GM18517 (cell line): Measurements from ENCODE around the gene SLC43A3.
"Not testable (repeated sequence)": the region's sequence is repeated elsewhere in the genome, so short reads cannot be mapped to it uniquely, and the experiment has no call there.

Source experiments
- ATAC-seq: cut with Tn5 transposase; IDR thresholded peaks from one replicate; pipeline ENCODE4 v1.9.1; 2021; ENCODE audit warnings: mild to moderate bottlenecking, moderate library complexity; ENCODE audit not compliant: unreplicated experiment

SLC43A3 gene

DNA sequence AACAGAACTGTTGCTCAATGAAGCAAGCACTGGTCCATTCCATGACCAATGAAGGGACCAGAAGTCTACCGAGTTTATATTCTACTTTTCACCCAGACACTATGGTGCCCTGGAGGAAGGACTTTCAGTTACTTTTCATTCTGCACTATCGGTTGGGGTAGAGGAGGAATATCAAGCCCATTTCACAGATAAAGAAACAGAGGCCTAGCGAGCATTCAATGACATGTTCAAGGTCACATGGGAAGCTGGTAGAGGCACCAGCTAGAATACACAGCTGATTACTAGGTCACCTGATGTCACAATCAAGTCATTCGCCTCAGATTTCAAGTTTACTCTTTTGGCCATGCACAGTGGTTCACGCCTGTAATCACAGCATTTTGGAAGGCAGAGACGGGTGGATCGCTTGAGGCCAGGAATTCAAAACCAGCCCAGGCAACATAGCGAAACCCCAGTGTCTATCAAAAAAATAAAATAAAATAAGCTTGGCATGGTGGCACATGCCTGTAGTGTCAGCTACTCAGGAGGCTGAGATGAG lies 18.9 kb downstream of the SLC43A3 start:
- ATAC-seq, result no peak

DNA sequence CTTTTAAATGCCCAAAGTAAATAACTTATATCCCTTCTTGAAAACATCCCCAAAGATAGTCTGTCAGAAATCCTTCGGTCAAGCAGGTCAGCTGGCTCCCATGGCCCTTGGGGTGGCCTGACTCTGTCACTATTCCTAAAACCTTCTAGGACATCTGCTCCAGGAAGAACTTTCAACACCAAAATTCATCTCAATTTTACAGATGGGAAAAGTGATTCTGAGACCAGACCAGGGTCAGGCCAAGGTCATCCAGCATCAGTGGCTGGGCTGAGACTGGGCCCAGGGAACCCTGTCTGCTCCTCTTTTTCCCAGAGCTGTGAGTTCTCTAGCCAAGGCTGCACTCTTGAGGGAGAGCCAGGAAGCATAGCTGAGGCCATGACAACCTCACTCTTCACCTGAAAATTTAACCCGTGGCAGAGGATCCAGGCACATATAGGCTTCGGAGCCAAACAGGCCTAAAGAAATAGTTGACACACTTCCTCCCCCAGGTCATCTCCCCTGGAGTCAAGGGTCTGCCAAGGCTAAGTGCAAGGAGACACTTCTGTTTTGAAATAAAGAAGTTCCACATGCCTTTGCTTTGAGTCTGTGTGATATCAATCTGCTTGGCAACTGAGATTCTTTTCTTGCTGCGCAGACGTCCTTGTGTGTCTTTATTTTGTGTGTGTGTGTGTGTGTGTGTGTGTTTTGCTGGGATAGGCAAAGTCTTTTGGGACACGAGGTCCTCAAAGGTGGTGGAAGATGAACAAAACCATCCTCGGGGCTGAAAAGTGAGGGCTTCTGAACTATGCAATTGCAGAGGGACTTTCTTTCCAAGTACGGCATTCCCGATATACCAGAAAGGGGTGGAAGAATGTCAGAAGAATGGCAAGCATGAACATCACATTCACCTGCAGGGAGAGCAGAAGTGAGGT lies 19.7 kb downstream of the SLC43A3 start:
- ATAC-seq, result no peak

DNA sequence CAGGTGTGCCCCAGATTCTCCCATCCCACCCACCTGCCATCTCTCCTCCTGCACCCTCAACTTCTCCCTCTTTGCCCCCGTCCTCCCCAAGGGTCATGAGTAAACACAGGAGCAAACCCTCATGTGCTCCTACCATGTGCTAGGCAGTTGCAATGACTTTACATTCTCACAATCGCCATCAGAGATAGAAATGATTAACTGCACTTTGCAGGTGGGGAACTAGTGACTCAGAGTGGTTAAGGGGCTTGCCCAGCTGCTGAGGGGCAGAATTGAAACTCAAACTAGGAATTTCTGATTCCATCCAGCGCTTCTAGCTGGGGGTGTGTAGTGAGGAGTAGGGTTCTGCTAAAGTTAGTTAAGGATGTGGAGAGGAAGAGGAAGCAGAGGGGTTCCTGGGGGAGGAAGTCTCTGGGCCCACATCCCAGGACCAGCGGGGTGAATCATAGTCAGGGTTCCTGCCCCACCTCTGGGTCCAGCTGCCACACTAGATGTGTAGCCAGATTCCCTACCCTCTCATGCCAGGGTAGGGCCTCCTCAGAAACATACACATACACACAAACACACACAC lies 20.5 kb downstream of the SLC43A3 start:
- peak; percentile 86 for ATAC-seq

DNA sequence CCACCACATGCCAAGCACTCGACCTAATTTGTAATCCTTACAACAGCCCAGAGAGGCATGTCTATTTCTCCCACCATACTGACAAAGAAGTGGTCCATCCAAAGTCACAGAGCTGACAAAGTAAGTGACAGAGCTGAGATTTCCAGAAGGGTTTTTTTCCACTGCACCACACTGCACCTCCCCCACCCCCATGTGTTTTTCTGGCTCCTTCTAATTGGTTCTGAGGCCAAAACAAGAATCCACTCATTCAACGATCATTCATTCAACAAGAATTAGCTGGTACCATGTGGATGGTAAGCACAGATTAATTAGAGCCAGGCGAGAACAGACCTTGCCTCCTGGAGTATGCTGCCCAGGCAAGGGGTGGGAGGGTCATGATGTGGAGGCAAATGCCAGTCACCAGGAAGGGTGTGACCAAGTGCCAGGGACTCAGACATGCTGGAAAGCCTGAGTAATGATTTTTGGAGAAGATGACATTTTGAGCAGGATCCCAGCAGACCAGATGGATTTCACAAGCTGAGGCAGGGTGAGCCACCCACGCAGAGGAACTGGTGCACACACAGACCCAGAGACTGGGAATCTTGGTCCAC lies 21.6 kb downstream of the SLC43A3 start:
- ATAC-seq, result no peak

DNA sequence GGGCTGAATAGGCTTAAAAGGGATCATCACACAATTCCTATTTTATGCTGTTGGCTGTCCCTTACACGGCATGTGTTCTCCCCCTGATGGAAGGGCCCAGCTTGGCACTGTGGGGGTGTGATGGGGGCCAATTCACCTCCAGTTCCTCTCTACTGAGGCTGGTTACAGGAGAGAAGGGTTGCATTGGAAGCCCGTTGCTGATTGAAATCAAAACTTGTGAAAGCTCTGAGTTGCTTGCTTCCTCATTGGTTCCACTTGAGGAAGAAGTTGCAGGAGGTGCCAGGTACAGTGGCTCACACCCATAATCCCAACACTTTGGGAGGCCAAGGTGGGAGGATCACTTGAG lies 23.1 kb downstream of the SLC43A3 start:
- no peak for ATAC-seq

DNA sequence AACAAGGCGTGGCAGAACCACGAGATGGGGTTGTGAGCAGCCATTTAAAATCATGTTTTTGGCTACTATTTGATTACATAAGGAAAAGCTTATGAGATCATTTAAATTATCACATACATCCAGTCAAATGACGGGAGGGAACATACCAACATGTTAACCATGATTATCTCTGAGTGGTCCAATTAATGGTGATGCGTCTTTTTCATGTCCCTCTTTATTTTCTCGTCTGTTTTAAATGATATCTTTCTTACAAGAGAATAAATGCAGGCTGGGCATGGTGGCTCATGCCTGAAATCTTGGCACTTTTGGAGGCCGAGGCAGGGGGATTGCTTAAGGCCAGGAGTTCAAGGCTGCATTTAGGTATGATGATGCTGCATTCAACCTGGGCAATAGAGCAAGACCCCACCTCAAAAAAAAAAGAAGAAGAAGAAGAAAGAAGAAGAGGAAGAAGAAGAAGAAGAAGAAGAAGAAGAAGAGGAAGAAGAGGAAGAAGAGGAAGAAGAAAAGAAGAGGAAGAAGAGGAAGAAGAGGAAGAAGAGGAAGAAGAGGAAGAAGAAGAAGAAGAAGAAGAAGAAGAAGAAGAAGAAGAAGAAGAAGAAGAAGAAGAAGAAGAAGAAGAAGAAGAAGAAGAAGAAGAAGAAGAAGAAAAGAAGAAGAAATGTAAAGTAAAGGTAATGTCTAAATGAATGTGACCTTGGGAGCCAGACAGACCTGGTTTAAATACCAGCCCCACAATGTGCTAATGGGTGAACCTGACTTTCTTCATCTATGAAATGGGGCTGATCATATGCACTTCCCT lies 23.7 kb downstream of the SLC43A3 start:
- ATAC-seq, result not testable (repeated sequence)

DNA sequence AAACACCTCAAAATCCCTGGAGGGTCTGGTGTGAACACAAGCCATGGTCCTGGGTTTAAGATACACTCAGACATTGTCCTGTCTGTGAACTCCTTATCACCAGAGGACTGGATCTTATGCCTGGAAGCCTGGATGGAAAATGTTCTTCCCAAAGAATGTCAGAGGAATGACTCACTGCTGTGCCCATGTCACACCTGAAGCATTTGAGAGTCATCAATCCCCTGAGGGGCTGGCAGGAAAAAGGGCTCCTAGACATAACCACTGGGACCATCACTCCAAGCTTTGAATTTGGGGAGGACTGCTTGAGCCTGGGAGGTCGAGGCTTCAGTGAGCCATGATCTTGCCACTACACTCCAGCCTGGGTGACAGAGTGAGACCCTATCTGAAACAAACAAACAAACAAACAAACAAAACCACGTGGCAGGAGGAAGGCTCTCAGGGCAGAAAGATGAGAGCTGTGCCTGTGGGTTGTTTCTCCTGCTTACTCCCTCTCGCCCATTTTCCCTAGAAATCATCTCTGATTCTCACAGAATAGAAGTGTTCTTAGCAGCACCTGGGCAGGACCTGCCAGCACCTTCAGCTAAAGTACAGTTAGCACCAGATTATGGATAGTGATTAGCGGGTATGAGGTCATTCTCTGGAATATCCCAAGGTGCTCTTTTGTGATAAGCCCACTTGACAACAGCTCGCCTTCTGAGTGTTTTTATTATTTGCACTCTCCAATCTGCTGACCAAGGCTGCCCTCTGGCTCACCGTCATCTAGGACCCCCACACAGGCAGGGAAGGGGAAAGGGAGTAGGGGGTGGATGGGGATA lies 24.5 kb downstream of the SLC43A3 start:
- ATAC-seq, result no peak

DNA sequence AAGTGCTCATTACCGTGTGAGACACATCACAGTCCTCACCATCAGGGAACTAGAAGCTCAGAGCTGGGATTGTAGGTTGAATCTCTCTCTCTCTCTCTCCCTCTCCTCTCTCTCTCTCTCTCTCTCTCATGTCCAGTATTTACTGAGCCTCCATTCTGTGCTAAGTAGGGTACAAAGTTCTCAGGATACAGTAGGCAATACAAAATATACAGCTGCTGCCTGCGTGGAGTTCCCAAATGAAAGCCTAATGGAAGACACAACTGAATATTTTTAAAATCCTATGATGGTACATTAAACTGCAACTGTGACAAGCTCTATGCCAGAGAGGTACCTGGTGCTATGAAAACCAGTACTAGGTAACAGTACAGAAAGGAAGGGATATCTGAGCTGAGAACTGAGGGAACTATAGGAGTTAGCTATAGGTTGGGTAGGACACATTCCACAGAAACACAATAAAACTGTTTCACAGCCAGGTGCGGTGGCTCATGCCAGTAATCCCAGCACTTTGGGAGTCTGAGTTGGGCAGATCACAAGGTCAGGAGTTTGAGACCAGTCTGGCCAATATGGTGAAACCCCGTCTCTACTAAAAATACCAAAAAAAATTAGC lies 26.8 kb downstream of the SLC43A3 start:
- ATAC-seq, result no peak

DNA sequence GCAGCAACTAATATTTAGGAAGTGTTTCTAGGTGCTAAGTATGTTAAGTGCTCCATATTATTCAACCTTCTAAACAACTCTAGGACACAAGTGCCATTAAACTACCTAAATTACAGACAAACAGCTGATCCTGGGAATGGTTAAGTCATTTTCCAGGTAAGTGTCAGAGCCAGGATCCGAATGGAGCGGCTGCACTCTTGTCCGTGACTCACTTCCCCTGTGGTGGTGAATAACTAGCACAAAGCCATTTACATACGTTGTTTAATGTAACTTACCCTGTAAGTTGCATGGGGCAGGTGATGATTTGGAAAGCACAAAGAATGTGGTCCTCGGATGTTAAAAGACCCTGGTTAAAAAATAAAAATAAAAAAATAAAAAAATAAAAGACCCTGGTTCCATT lies 27.7 kb downstream of the SLC43A3 start:
- ATAC-seq, result no peak

DNA sequence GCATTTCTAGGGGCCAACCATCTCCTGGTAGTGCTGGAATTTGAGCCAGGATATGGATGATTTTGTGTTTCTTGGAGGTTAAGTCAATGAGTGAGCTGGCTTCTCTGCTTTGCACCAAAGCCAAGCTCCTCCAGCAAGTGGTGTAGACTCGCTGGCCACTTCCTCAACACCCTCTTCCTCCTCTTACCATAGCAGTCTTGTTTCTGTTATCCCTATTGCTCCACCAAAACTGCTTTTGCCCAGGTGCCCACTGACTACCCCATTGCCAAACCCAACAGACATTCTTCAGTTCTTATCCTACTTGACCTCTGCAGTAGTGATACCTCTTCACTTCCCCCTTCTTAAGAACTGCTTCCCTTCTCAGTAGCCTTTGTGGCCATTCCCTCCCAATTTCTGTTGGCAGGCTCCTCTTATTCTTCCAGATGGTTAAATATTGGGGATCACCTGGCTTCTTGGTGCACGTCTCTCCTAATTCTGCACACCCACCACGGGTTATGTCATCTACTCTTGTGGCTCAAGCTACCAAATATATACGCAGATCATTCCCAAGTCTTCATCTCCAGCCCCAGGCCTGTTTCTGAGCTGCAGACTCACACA lies 29.4 kb downstream of the SLC43A3 start:
- no peak for ATAC-seq

DNA sequence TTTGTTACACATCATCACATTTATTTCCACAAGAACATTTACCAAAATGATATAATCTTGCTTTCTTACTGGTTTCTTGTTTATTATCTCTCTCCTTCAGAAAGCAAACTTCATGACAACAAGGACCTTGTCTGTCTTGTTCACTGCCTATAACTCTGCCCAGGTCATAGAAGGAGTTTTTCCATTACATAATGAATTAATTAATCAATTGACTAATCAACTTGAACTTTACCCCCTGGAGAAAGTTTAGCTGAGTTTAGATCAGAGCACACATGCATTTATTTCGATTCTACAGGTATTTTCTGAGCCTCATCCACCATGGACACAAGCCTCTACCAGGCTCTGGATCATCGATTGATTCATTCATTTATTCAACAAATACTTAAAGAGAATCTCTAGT lies 30.2 kb downstream of the SLC43A3 start:
- ATAC-seq, result no peak

DNA sequence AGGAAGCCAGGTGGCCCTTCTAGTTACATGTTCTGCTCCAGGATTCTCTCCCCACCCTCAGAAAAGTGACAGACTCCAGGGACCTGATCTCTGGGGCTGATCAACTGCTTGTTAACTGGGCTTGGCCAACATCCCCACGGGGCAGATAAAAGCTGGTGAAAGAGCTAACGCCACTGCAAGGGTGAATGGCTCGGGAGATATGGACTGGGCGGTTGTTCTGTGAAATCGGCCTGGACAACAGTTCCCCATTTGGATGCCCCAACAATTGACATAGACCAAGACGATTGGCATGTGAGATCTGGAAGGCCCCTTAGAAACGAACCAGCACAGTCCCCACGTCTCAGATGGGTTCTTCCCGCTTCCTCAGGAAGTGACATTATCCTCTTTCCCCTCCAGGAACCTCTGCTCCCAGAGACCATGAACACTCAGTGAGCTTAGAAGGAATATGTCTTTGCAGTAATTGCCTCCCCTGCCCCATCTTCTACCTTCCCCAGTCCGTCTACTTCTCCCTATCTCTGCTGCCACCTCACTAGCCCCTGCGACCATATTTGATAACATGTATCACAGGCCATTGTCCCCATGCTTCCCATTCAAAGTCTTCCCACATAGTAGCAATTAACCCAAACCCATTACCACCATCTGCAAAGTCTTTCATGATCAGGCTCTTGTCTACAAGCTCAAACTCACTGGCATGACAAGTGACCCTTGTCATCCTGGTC lies 30.9 kb downstream of the SLC43A3 start:
- no peak for ATAC-seq

DNA sequence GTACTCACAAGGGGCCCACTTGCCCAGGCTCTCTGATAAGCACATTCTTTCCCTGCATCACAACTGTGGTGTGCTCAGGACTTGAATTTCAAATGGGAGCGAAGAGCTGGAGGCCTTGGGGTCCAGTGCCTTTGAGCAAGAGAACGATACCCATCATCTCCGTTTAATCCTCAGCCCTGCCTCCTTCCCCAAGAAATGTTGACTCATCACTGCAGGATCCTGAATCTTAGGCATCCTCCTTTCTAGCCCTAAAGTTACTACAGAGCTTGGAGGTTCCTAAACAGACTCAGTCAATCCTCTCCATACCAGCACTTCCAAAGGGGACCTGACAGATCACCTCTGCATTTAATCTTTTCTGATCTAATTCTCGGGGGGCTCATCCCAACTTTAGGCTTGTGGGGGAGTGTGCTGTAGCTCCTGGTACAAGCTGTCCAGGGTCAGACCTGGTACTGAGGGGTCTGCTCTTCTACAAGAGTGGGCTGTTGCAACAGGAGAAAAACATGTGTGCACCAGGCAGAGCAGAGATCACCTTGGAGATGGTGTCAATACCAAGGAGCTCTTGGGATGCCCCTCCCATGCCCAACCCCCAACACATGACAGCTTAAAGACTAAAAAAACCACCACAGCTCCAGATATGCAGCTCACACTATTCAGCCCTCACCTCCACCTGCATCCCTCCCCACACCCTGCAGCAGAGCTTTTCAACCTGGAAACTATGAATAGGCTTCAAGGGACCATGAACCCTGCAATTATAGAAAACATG lies 32.5 kb downstream of the SLC43A3 start:
- ATAC-seq, result no peak

DNA sequence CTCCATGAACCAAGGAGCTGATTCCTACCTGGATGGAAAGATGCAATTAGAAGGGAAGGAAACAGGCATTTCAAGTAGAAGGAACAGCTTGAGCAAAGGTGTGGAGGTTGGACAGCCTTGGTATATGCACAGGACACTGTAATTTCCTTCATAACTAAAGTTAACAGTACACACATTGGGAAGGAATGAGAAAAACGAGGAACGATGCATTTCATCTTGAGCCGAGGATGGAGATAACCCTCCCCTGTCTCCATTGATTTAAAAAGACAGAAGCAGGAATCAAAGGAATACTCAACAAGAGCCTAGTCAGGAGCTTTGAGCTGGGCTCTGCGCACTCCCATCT lies 34.2 kb downstream of the SLC43A3 start:
- no peak for ATAC-seq

DNA sequence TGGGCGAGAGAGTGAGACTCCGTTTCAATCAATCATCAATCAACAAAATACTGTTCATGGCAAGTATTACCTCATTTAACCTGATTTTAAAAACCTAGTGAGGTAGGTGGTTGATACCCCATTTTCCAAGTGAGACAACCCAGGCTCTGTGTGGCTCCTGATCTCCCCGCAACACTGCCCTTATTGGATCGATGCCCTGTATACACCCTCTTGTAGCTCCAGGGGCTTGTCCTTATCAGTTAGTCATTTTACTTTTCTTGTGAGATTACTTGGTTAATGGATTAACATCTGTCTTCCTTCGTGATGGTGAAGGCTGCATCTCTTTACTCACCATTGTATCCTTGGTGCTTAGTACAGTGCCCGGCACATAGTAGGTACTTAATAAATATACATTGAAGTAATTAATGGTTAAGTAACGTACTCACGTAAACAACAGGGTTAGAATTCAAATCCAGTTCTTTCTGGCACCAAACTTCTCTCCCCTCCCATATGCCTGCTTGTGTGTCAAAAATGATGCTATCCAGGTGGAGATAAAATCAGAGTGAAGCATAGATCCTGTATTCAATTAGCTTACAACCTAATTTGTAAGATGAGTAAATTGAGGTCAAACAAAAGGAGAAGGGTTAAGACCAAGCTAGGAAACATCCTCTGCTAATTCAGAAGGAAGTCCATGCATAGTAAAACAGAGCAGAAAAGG lies 34.7 kb downstream of the SLC43A3 start:
- no peak for ATAC-seq

DNA sequence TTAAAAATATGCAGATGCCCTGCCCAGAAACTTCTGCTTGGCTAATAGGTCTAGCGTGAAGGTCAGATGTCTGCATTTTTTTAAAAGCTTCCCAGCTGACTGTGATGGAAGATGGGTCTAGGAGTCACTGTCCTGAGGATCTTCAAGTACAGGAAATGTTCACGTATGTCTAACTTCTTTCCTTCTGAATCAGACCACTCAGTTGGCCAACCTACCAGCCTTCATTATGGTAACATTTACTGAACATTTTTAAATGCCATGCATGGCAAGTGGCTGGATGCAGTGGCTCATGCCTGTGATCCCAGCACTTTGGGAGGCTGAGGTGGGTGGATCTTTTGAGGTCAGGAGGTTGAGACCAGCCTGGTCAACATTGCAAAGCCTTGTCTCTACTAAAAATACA lies 35.4 kb downstream of the SLC43A3 start:
- no peak for ATAC-seq

DNA sequence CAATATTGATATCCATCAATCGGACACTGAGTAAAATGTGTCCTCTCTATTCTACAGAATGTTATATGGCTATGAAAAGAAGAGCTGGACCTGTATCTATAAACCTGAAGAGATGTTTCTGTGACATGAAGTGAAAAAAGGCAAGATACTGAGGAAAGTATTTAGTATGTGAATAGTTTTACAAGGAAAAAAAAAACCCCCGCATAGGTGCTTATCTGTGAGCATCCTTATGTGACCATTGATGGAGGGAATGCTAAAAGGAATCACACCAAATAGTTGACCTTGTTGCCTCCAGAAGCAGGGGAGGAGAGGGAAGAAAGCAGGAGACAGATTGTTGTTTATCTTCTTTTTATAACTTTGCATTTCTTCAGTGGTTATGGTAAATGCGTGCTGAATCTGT lies 35.8 kb downstream of the SLC43A3 start:
- ATAC-seq, result no peak

DNA sequence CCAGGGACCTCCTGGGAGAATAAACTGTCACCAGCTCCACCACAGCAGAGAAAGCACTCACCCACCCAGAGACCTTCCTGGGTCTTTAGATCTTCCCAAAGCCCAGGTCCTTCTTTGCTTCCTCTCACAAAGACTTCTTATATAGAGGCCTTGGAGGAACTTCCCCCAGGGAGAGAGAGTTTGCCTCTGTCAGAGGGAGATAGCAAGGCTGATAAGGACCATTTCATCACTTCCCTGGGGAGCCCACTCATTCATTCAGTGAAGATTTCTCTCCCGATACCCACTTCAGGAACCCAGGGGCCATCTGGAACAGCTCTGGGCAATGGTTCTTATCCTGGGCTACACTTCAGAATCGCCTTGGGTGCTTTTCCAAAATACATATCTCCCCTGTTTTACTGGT lies 36.4 kb downstream of the SLC43A3 start, which contains the start of gene PRG2:
Gene PRG2, minus strand, starts transcription at position 116 of the 400 bp plus-strand sequence. CDS start 706 bp downstream, outside the sequence.
- ATAC-seq, result no peak
